Brain microvascular endothelial cell (primary cell): ENCODE data around the gene AXDND1.
A peak's percentile ranks its signal among the peaks of the same experiment; 100 is the strongest.

Source experiments
- DNase-seq: peaks from one replicate; pipeline ENCODE4 v3.0.0-alpha.2; 2020
- H3K27ac ChIP-seq: fragments of 250-450 bp; sonication (Bioruptor Pico); 2 replicates; pipeline ENCODE4 v1.5.1; 2020; ENCODE audit warnings: mild to moderate bottlenecking, moderate library complexity
- H3K27me3 ChIP-seq: fragments of 250-450 bp; sonication (Bioruptor Pico); replicated peaks from 2 replicates; pipeline ENCODE4 v1.5.1; 2020; ENCODE audit warnings: mild to moderate bottlenecking
- H3K36me3 ChIP-seq: fragments of 250-450 bp; sonication (Bioruptor Pico); replicated peaks from 2 replicates; pipeline ENCODE4 v1.5.1; 2020; ENCODE audit warnings: mild to moderate bottlenecking
- H3K4me3 ChIP-seq: 2 replicates; pipeline ENCODE4 v1.5.1; 2011; ENCODE audit warnings: low read depth, mild to moderate bottlenecking, control low read depth, low read length, moderate library complexity
- CTCF ChIP-seq: IDR thresholded peaks from 2 replicates; pipeline ENCODE4 v1.5.1; 2011; ENCODE audit warnings: low read depth, mild to moderate bottlenecking, moderate library complexity, low read length, control low read depth, inconsistent platforms; ENCODE audit errors: missing control alignments
- in situ Hi-C: cut with HindIII; loops from 2 replicates; pipeline ENCODE4 v1.10.0; 2017; ENCODE audit warnings: low sequenced_read_pairs, low pct_ligation_motif_present

Gene AXDND1

GRCh38 chr1:179478370-179478769 is 112.6 kb downstream of the AXDND1 start:
- no peak for DNase-seq
- Histone ChIP-seq H3K4me3 (no peak overlapping the region), H3K27me3 (no peaks in the 10 kb centered on the region), H3K36me3 (no peaks in the 10 kb centered on the region), H3K27ac (no peak overlapping the region)
- TF ChIP-seq CTCF = no peak
- in situ Hi-C loops = no loop called here

- Histone ChIP-seq H3K36me3 (no peaks in the 10 kb centered on the region), H3K4me3 (no peak overlapping the region), H3K27me3 (no peaks in the 10 kb centered on the region), H3K27ac (no peak overlapping the region)
- no peak for TF ChIP-seq CTCF
- in situ Hi-C loops = no loop called here
- no peak for DNase-seq
These were observed 124.8 kb downstream of the AXDND1 start for GRCh38 chr1:179490611-179491010.

- H3K27ac ChIP-seq = no peak overlapping the region
- H3K36me3 ChIP-seq = no peaks in the 10 kb centered on the region
- in situ Hi-C loops = no loop called here
- no peak overlapping the region for H3K4me3 ChIP-seq
- no peaks in the 10 kb centered on the region for H3K27me3 ChIP-seq
- DNase-seq = peak; percentile 5
- no peak for TF ChIP-seq CTCF
These were observed 127.6 kb downstream of the AXDND1 start for GRCh38 chr1:179493323-179493722.

GRCh38 chr1:179506199-179506598 is 140.4 kb downstream of the AXDND1 start:
- DNase-seq = no peak
- TF ChIP-seq CTCF = no peak

GRCh38 chr1:179509384-179509783 is 143.6 kb downstream of the AXDND1 start:
- H3K4me3 ChIP-seq = no peak overlapping the region
- TF ChIP-seq CTCF = no peak
- no peak for DNase-seq
- in situ Hi-C loops = no loop called here
- no peaks in the 10 kb centered on the region for H3K36me3 ChIP-seq
- no peaks in the 10 kb centered on the region for H3K27me3 ChIP-seq
- H3K27ac ChIP-seq = no peak overlapping the region

More at GRCh38 chr1:179506199-179506598, 140.4 kb downstream of the AXDND1 start:
- in situ Hi-C loops = no loop called here
- Histone ChIP-seq H3K27ac (no peak overlapping the region), H3K36me3 (no peaks in the 10 kb centered on the region), H3K4me3 (no peak overlapping the region), H3K27me3 (no peaks in the 10 kb centered on the region)

- H3K36me3 ChIP-seq = no peaks in the 10 kb centered on the region
- H3K27me3 ChIP-seq = no peaks in the 10 kb centered on the region
- no peak for DNase-seq
- in situ Hi-C loops = no loop called here
- H3K27ac ChIP-seq = no peak overlapping the region
- no peak for TF ChIP-seq CTCF
- no peak overlapping the region for H3K4me3 ChIP-seq
These were observed 144.3 kb downstream of the AXDND1 start for GRCh38 chr1:179510038-179510437.
